Measurements from ENCODE around the gene OCSTAMP.

OCSTAMP gene

GRCh38 chr20:46543959-46544358 lies 6.5 kb downstream of the OCSTAMP start:
- no peaks in the 10 kb centered on the region for H3K36me3 ChIP-seq (ENCODE audit: insufficient read depth, low read length)
- H3K27me3 ChIP-seq (ENCODE audit: insufficient read depth, low read length) = no peaks in the 10 kb centered on the region
- H3K9me3 ChIP-seq (ENCODE audit: low read length) = no peaks in the 10 kb centered on the region
- no peak overlapping the region for H2AFZ ChIP-seq (ENCODE audit: low read depth, low read length)
- H3K4me3 ChIP-seq (ENCODE audit: low read length) = no peak overlapping the region
- no peaks in the 10 kb centered on the region for H3K4me1 ChIP-seq (ENCODE audit: insufficient read depth, low read length)

- Histone ChIP-seq H3K36me3 (ENCODE audit: insufficient read depth, low read length) (no peaks in the 10 kb centered on the region), H2AFZ (ENCODE audit: low read depth, low read length) (no peak overlapping the region), H3K4me3 (ENCODE audit: low read length) (no peak overlapping the region), H3K9me3 (ENCODE audit: low read length) (no peaks in the 10 kb centered on the region), H3K4me1 (ENCODE audit: insufficient read depth, low read length) (no peaks in the 10 kb centered on the region), H3K27me3 (ENCODE audit: insufficient read depth, low read length) (no peaks in the 10 kb centered on the region)
Measured at GRCh38 chr20:46543033-46543432, 7.4 kb downstream of the OCSTAMP start.

- no peaks in the 10 kb centered on the region for H3K36me3 ChIP-seq (ENCODE audit: insufficient read depth, low read length)
- no peaks in the 10 kb centered on the region for H3K27me3 ChIP-seq (ENCODE audit: insufficient read depth, low read length)
- H3K4me3 ChIP-seq (ENCODE audit: low read length) = no peak overlapping the region
- H2AFZ ChIP-seq (ENCODE audit: low read depth, low read length) = no peak overlapping the region
- no peaks in the 10 kb centered on the region for H3K4me1 ChIP-seq (ENCODE audit: insufficient read depth, low read length)
- no peaks in the 10 kb centered on the region for H3K9me3 ChIP-seq (ENCODE audit: low read length)
Measured at GRCh38 chr20:46541229-46541935, 9.1 kb downstream of the OCSTAMP start.

- Histone ChIP-seq H2AFZ (ENCODE audit: low read depth, low read length) (no peak overlapping the region), H3K9me3 (ENCODE audit: low read length) (peaks cover 1% of the 10 kb centered on the region), H3K36me3 (ENCODE audit: insufficient read depth, low read length) (no peaks in the 10 kb centered on the region), H3K4me3 (ENCODE audit: low read length) (no peak overlapping the region), H3K4me1 (ENCODE audit: insufficient read depth, low read length) (peaks cover under 1% of the 10 kb centered on the region), H3K27me3 (ENCODE audit: insufficient read depth, low read length) (no peaks in the 10 kb centered on the region)
Measured at GRCh38 chr20:46539113-46539512, 11.3 kb downstream of the OCSTAMP start.

GRCh38 chr20:46530640-46531039 lies 19.8 kb downstream of the OCSTAMP start:
- no peaks in the 10 kb centered on the region for H3K27me3 ChIP-seq (ENCODE audit: insufficient read depth, low read length)

GRCh38 chr20:46523696-46524328 lies 26.6 kb downstream of the OCSTAMP start:
- Histone ChIP-seq H2AFZ (ENCODE audit: low read depth, low read length) (no peak overlapping the region), H3K4me1 (ENCODE audit: insufficient read depth, low read length) (no peaks in the 10 kb centered on the region), H3K36me3 (ENCODE audit: insufficient read depth, low read length) (no peaks in the 10 kb centered on the region), H3K9me3 (ENCODE audit: low read length) (no peaks in the 10 kb centered on the region), H3K4me3 (ENCODE audit: low read length) (no peak overlapping the region), H3K27me3 (ENCODE audit: insufficient read depth, low read length) (no peaks in the 10 kb centered on the region)

More at GRCh38 chr20:46530640-46531039, 19.8 kb downstream of the OCSTAMP start:
- no peak overlapping the region for H3K4me3 ChIP-seq (ENCODE audit: low read length)
- H3K4me1 ChIP-seq (ENCODE audit: insufficient read depth, low read length) = peaks cover 10% of the 10 kb centered on the region
- H3K36me3 ChIP-seq (ENCODE audit: insufficient read depth, low read length) = no peaks in the 10 kb centered on the region
- H2AFZ ChIP-seq (ENCODE audit: low read depth, low read length) = no peak overlapping the region
- H3K9me3 ChIP-seq (ENCODE audit: low read length) = peaks cover 1% of the 10 kb centered on the region

- Histone ChIP-seq H3K27me3 (ENCODE audit: insufficient read depth, low read length) (no peaks in the 10 kb centered on the region), H3K9me3 (ENCODE audit: low read length) (no peaks in the 10 kb centered on the region), H2AFZ (ENCODE audit: low read depth, low read length) (no peak overlapping the region), H3K36me3 (ENCODE audit: insufficient read depth, low read length) (no peaks in the 10 kb centered on the region), H3K4me1 (ENCODE audit: insufficient read depth, low read length) (no peaks in the 10 kb centered on the region), H3K4me3 (ENCODE audit: low read length) (no peak overlapping the region)
Measured at GRCh38 chr20:46523108-46523507, 27.3 kb downstream of the OCSTAMP start.

GRCh38 chr20:46520976-46521579 lies 29.4 kb downstream of the OCSTAMP start:
- H3K4me1 ChIP-seq (ENCODE audit: insufficient read depth, low read length) = no peaks in the 10 kb centered on the region
- no peaks in the 10 kb centered on the region for H3K27me3 ChIP-seq (ENCODE audit: insufficient read depth, low read length)
- no peak overlapping the region for H3K4me3 ChIP-seq (ENCODE audit: low read length)
- no peaks in the 10 kb centered on the region for H3K36me3 ChIP-seq (ENCODE audit: insufficient read depth, low read length)
- no peak overlapping the region for H2AFZ ChIP-seq (ENCODE audit: low read depth, low read length)
- no peaks in the 10 kb centered on the region for H3K9me3 ChIP-seq (ENCODE audit: low read length)

- H3K27me3 ChIP-seq (ENCODE audit: insufficient read depth, low read length) = no peaks in the 10 kb centered on the region
- H2AFZ ChIP-seq (ENCODE audit: low read depth, low read length) = no peak overlapping the region
- H3K9me3 ChIP-seq (ENCODE audit: low read length) = no peaks in the 10 kb centered on the region
- H3K4me1 ChIP-seq (ENCODE audit: insufficient read depth, low read length) = no peaks in the 10 kb centered on the region
- H3K36me3 ChIP-seq (ENCODE audit: insufficient read depth, low read length) = no peaks in the 10 kb centered on the region
- H3K4me3 ChIP-seq (ENCODE audit: low read length) = no peak overlapping the region
Measured at GRCh38 chr20:46520540-46520939, 29.9 kb downstream of the OCSTAMP start.

GRCh38 chr20:46519471-46520068 lies 30.9 kb downstream of the OCSTAMP start:
- Histone ChIP-seq H3K4me3 (ENCODE audit: low read length) (no peak overlapping the region), H3K4me1 (ENCODE audit: insufficient read depth, low read length) (no peaks in the 10 kb centered on the region), H2AFZ (ENCODE audit: low read depth, low read length) (no peak overlapping the region), H3K36me3 (ENCODE audit: insufficient read depth, low read length) (no peaks in the 10 kb centered on the region), H3K27me3 (ENCODE audit: insufficient read depth, low read length) (no peaks in the 10 kb centered on the region), H3K9me3 (ENCODE audit: low read length) (no peaks in the 10 kb centered on the region)

GRCh38 chr20:46512943-46513844 lies 37.3 kb downstream of the OCSTAMP start, which contains the start of gene ZNF334:
TSS of gene ZNF334 (minus strand) at chr20:46513559. CDS start at chr20:46512102, 1,457 bp downstream.
- Histone ChIP-seq H3K4me1 (ENCODE audit: insufficient read depth, low read length) (no peaks in the 10 kb centered on the region), H3K4me3 (ENCODE audit: low read length) (peak within 1 kb of the TSS; percentile 59), H3K9me3 (ENCODE audit: low read length) (no peaks in the 10 kb centered on the region), H2AFZ (ENCODE audit: low read depth, low read length) (peak within 1 kb of the TSS; percentile 6), H3K27me3 (ENCODE audit: insufficient read depth, low read length) (no peaks in the 10 kb centered on the region), H3K36me3 (ENCODE audit: insufficient read depth, low read length) (peaks cover 3% of the 10 kb centered on the region)

GRCh38 chr20:46509523-46509922 lies 40.9 kb downstream of the OCSTAMP start:
- Histone ChIP-seq H3K36me3 (ENCODE audit: insufficient read depth, low read length) (peaks cover 16% of the 10 kb centered on the region), H2AFZ (ENCODE audit: low read depth, low read length) (no peak overlapping the region), H3K9me3 (ENCODE audit: low read length) (peaks cover 5% of the 10 kb centered on the region), H3K27me3 (ENCODE audit: insufficient read depth, low read length) (no peaks in the 10 kb centered on the region), H3K4me1 (ENCODE audit: insufficient read depth, low read length) (no peaks in the 10 kb centered on the region), H3K4me3 (ENCODE audit: low read length) (no peak overlapping the region)

Data from neuron (in vitro differentiated cells).